Gastrocnemius medialis (tissue), 4 donors: ENCODE data around the gene TTLL8.

ENCODE experiments used
- POLR2A ChIP-seq, 2 donors: fragments of 450-650 bp; IDR thresholded peaks; one replicate each; pipeline ENCODE4 v1.6.1; 2017; ENCODE audit warnings: antibody characterized with exemption in 2 of 2, mild to moderate bottlenecking in 2 of 2, moderate library complexity in 2 of 2
- TF ChIP-seq, protein P1 (sequence below), 5 experiments: fragments of 450-650 bp in 3 of 5; fragments of 200-600 bp in 2 of 5; sonication (generic) in 2 of 5; IDR thresholded peaks in 4 of 5; conservative IDR thresholded peaks in 1 of 5; 1 replicate in 4 of 5; 2 replicates in 1 of 5; pipeline ENCODE4 v1.5.1; 2016 to 2019; ENCODE audit warnings: antibody characterized with exemption in 5 of 5, mild to moderate bottlenecking in 3 of 5, moderate library complexity in 3 of 5

DNA sequence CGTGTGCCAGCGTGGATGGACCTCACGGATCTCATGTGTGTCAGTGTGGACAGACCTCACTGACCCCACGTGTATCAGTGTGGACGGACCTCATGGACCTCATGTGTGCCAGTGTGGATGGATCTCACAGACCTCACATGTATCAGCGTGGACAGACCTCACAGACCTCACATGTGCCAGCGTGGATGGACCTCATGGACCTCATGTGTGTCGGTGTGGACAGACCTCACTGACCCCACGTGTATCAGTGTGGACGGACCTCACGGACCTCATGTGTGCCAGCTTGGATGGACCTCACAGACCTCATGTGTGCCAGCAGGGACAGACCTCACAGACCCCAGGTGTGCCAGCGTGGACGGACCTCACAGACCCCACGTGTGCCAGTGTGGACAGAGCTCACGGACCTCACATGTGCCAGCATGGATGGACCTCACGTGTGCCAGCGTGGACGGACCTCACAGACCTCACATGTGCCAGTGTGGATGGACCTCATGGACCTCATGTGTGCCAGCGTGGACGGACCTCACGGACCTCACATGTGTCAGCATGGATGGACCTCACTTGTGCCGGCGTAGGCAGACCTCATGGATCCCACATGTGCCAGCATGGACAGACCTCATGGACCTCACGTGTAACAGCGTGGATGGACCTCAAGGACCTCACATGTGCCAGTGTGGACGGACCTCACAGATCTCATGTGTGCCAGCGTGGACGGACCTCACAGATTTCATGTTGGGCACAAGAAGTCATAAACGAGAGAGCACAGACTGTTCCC lies 18.2 kb downstream of the TTLL8 start:
- TF ChIP-seq POLR2A (IDR thresholded peaks at IDR 0.05), result no peak
- TF ChIP-seq, protein P1, sequence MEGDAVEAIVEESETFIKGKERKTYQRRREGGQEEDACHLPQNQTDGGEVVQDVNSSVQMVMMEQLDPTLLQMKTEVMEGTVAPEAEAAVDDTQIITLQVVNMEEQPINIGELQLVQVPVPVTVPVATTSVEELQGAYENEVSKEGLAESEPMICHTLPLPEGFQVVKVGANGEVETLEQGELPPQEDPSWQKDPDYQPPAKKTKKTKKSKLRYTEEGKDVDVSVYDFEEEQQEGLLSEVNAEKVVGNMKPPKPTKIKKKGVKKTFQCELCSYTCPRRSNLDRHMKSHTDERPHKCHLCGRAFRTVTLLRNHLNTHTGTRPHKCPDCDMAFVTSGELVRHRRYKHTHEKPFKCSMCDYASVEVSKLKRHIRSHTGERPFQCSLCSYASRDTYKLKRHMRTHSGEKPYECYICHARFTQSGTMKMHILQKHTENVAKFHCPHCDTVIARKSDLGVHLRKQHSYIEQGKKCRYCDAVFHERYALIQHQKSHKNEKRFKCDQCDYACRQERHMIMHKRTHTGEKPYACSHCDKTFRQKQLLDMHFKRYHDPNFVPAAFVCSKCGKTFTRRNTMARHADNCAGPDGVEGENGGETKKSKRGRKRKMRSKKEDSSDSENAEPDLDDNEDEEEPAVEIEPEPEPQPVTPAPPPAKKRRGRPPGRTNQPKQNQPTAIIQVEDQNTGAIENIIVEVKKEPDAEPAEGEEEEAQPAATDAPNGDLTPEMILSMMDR (IDR thresholded peaks at IDR 0.05 in 4 of 5, conservative IDR thresholded peaks at IDR 0.05 in 1 of 5), result no peak
